Inflammatory macrophage (primary cell): ENCODE results near the gene CCDC9B.
A peak's percentile ranks its signal among the peaks of the same experiment; 100 is the strongest.

Experiments used
- DNase-seq, 2 donors: peaks; one replicate each; pipeline ENCODE4 v3.0.0-alpha.2; 2020 to 2022

Gene CCDC9B

GRCh38 chr15:40365624-40366456 is 25.1 kb upstream of the CCDC9B start:
- DNase-seq: no peak

DNA sequence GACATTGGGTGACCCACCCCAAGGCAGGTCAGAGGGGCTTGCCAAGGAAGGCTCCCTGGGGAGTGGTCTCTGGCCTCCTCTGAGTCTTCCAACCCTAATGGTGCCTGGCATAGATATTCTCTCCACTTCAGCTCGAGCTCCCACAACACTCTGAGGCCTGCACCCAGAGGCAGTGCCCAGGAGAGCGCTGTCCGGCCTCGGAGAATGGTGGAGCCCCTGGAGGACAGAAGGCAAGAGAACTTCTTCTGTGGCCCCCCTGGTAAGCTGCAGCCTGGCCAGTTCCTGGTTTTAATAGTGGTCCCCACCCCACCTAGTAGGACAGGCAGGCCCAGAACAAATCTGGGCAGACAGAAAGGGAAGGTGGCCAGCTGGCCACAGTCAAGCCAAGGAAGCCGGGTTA is 24.3 kb upstream of the CCDC9B start:
- DNase-seq: no peak

DNA sequence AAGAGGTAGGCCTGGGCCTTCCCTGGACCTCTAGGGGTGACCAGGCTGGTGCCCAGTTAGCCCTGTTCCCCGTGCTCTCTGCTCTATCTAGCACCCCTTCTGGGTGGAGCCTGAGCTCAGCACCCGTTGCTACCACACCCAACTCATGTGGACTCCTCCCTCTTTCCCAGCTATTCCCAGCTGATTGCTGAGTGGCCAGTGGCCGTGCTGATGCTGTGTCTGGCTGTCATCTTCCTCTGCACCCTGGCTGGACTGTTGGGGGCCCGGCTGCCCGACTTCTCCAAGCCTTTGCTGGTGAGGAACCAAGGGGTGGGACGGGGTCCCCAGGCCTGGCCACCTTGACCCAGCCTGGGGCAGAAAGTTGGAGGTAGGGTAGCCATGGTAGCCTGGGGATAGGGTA is 23.5 kb upstream of the CCDC9B start:
- no peak for DNase-seq

DNA sequence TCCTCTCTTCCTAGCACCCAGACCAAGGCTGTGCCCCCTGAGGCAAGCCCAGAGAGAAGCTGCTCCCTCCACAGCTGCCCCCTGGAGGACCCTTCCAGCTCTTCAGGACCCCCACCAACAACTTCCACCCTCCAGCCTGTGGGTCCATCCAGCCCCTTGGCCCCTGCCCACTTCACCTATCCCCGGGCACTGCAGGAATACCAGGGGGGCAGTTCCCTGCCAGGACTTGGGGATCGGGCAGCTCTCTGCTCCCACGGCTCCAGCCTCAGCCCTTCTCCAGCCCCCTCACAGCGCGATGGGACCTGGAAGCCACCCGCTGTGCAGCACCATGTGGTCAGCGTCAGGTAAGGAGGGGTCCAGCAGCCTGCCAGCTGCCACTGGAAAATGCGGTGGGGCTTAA is 22.9 kb upstream of the CCDC9B start:
- no peak for DNase-seq

GRCh38 chr15:40361640-40362039 is 20.9 kb upstream of the CCDC9B start:
- DNase-seq: no peak

DNA sequence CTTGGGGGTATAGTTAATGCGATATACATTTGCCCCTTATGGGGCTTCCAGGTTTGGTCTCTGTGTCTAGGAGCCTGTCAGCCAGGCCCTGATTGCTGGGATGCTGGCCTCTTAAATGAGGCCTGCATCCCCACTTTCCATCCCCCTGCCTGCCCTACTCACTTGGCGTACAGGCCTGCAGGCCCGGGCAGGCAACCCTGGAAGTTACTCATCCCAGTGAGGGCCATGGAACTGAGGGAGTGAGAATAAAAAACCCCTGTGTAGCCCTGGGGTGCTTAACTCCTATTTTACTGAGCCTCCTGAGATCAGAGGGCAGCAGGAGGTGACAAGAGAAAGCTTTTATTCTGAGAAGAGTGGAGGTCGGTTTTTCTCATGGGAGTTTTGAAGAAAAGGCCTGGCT is 19.3 kb upstream of the CCDC9B start:
- DNase-seq: no peak

- no peak for DNase-seq
These were observed 18.0 kb upstream of the CCDC9B start for GRCh38 chr15:40358471-40359353.

- peak; percentile 78 to 91 for DNase-seq
These were observed 17.2 kb upstream of the CCDC9B start, which contains the start of gene DISP2 for GRCh38 chr15:40357723-40358470. TSS of gene DISP2 (plus strand) at chr15:40358219. CDS start at chr15:40358322, 103 bp downstream.

DNA sequence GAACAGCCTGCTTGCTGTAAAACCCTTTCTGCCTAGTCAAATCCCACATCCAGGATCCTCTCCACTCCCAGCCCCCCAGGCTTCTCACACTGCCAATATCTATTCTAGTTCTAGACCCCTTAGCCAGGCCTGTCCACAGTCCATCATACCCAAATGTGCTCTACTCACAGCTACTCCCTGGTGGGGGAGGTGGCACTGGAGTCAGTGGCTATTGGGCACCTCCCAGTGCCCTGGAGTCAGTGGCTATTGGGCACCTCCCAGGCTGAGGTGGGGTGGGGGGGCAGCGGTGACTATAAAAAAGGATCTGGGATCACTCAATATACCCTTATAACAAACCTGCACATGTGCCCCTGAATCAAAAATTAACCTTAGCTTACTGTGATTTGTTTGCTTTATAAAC is 16.5 kb upstream of the CCDC9B start:
- DNase-seq: no peak

GRCh38 chr15:40355976-40356585 is 15.3 kb upstream of the CCDC9B start:
- DNase-seq: no peak

- no peak for DNase-seq
These were observed 13.9 kb upstream of the CCDC9B start for GRCh38 chr15:40354408-40355171.

- DNase-seq: no peak
These were observed 13.0 kb upstream of the CCDC9B start for GRCh38 chr15:40353697-40354096.

DNA sequence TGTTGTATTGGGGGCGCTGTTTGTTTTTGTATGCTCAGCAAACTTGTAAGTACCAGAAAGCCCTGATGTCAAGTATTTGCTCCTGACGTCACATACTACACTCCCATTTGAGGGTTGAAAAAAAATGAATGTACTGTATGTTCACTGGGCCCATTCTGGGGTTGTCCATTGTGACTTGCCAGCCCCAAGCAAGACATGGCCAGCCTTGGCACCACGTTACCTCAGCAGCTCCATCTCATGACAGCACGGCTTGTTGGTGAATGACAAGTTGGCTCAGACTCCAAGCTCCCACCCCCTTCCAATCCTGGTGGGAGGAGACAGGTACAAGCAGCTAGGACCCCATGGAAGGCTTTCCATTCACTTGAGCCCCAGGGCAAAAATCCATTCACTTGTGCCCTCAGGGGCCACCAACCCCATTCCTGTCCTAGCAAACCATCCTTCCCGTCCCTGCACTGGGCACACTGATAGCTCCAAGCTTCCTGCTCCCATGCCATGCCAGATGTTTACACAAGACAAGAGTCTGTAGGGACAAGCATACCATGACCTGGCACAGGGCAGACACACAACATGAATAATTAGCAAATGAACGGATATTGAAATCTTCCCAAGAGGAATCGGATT is 11.7 kb upstream of the CCDC9B start:
- DNase-seq: no peak

GRCh38 chr15:40349163-40349562 is 8.4 kb upstream of the CCDC9B start:
- DNase-seq: no peak

GRCh38 chr15:40348474-40348870 is 7.7 kb upstream of the CCDC9B start:
- no peak for DNase-seq

GRCh38 chr15:40347559-40348473 is 7.1 kb upstream of the CCDC9B start:
- no peak for DNase-seq

DNA sequence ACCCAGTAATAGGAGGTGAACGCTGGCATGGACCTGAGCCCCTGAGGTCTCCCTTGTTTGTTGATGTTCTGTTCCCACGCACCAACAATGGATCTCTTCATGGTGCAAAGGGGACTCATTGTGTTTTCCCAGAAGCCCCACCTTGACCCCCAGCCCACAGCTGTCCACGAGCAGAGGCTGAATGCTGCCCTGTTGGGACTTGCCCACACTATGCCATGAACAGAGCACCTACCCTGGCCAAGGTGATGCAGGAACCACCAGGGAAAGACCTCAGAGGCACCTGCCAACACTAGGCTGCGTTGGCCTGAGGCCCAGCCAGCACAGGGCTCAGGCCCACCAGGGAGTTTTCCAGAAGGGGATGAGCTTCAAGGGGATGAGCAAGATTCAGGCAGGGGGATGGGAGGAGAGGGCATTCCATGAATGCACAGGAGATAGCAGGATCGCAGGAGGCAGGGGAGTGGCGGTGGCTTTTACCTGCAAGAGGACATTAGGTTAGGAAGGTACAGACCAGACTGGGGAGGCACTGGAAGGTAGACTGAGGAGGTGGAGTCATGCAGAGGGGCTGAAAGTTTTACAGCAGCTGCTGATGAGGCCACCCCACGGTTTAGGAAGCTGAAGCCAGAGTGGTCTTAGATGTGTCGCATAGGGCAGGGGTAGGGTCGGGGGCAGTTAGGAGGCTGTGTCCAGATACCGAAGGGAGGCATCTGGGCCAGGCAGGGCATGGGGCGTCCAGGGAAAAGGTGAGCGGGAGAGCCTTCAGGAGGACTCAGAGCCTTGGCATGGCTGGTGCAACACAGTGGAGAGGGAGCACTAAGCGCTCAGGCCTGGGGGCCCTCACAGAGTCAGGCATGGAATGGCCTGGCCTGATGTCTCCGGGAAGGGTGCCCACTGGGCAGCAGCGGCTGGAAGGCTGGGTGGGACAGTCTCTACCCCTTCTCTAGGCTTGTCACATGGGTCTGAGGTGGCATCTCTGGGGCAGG is 6.1 kb upstream of the CCDC9B start:
- DNase-seq: no peak

DNA sequence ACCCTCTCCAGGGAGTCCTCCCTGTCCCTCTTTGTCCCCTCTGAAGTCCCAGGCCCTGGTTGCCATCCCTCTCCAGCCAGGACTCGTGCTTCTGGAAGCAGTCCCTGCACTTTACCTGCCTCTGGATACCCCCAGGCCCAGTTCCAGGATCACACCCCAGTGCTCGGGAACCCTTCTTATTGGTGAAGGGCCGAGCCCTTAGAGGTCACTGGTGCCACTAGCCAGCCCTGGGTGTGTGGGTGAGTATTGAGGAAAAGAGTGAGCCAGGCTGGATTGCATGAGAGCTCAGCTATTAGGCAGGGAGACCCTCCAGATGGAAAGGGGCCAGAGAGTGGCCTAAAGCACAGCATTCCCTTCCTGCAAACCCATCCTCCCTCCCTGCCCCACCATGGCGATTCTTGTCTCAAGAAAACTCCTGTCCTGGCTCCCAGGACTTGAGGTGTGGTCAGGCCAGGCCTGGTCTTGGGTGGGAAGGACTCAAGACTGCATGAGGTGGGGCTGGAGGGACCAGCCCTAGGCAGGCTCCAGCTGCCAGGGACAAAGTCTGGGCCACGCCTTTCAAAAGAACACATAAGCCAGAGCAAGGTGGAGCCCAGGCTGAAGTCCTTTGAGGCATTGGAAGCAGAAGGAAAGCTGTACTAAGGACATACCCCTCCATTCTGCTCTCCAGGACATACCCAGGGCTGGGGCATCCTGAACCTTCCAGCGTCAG is 5.3 kb upstream of the CCDC9B start:
- no peak for DNase-seq
